Progenitor cell of endocrine pancreas (in vitro differentiated cells): ENCODE results near the gene SSNA1. TPM values are rescaled to one million over a fixed set of nuclear protein-coding genes. Genes with fewer than 3 reads are reported as not detected.

ENCODE experiments used
- DNase-seq: peaks from one replicate; pipeline ENCODE4 v3.0.0; 2021; ENCODE audit warnings: low spot score; ENCODE audit not compliant: unreplicated experiment
- H3K27ac Mint-ChIP-seq: 2 replicates; pipeline ENCODE4 v1.8.0; 2021; ENCODE audit warnings: mild to moderate bottlenecking, moderate library complexity, mixed read lengths
- H3K27me3 Mint-ChIP-seq: 2 replicates; pipeline ENCODE4 v1.8.0; 2021; ENCODE audit warnings: mixed read lengths
- H3K36me3 Mint-ChIP-seq: 2 replicates; pipeline ENCODE4 v1.8.0; 2022; ENCODE audit warnings: mixed read lengths; ENCODE audit not compliant: insufficient read depth
- H3K4me1 Mint-ChIP-seq: 2 replicates; pipeline ENCODE4 v1.8.0; 2021; ENCODE audit warnings: low read depth, mixed read lengths
- H3K4me3 Mint-ChIP-seq: 2 replicates; pipeline ENCODE4 v1.8.0; 2021; ENCODE audit warnings: low read depth, mild to moderate bottlenecking, moderate library complexity, mixed read lengths
- H3K9me3 Mint-ChIP-seq: 2 replicates; pipeline ENCODE4 v1.8.0; 2021; ENCODE audit warnings: low read depth, mixed read lengths
- CTCF ChIP-seq: fragments of 200-600 bp; sonication (generic); IDR thresholded peaks from one replicate; pipeline ENCODE4 v1.5.0; 2021; ENCODE audit warnings: antibody characterized with exemption, mild to moderate bottlenecking; ENCODE audit not compliant: unreplicated experiment
- total RNA-seq: library from RNA; stranded (reverse); gene quantifications from 2 replicates; pipeline ENCODE4 v1.2.1, GENCODE V29; 2021

Gene SSNA1
- total RNA-seq, 1 donor from 2014 or later: 52.5 TPM

- DNase-seq: no peak
- H3K27me3 Mint-ChIP-seq: no peaks in the 10 kb centered on the region
- no peaks in the 10 kb centered on the region for H3K9me3 Mint-ChIP-seq
- no peak overlapping the region for H3K27ac Mint-ChIP-seq
- H3K4me1 Mint-ChIP-seq: peaks cover 10% of the 10 kb centered on the region
- H3K4me3 Mint-ChIP-seq: peak overlapping the region; percentile 47
- TF ChIP-seq CTCF: no peak
- peaks cover 1% of the 10 kb centered on the region for H3K36me3 Mint-ChIP-seq
Observed at GRCh38 chr9:137221095-137221505, 32.6 kb downstream of the SSNA1 start.

GRCh38 chr9:137221506-137222111 lies 33.1 kb downstream of the SSNA1 start:
- peak; percentile 62 for DNase-seq
- TF ChIP-seq CTCF: no peak
- H3K27me3 Mint-ChIP-seq: no peaks in the 10 kb centered on the region
- peak overlapping the region; percentile 60 for H3K4me3 Mint-ChIP-seq
- H3K27ac Mint-ChIP-seq: no peak overlapping the region
- no peaks in the 10 kb centered on the region for H3K9me3 Mint-ChIP-seq
- peaks cover 10% of the 10 kb centered on the region for H3K4me1 Mint-ChIP-seq
- H3K36me3 Mint-ChIP-seq: peaks cover 1% of the 10 kb centered on the region

- peak within 1 kb of the TSS; percentile 96 for H3K27ac Mint-ChIP-seq
Observed at GRCh38 chr9:137222190-137223077, 34.0 kb downstream of the SSNA1 start, which contains the start of gene RNF208. RNF208 (minus strand) TSS chr9:137222240; CDS start chr9:137221212, 1,028 bp downstream.

GRCh38 chr9:137223078-137223970 lies 34.8 kb downstream of the SSNA1 start:
- TF ChIP-seq CTCF: no peak
- DNase-seq: peak; percentile 90
- peaks cover 1% of the 10 kb centered on the region for H3K36me3 Mint-ChIP-seq
- no peaks in the 10 kb centered on the region for H3K27me3 Mint-ChIP-seq
- H3K4me1 Mint-ChIP-seq: peaks cover 13% of the 10 kb centered on the region
- no peaks in the 10 kb centered on the region for H3K9me3 Mint-ChIP-seq
- H3K27ac Mint-ChIP-seq: peak overlapping the region; percentile 96
- H3K4me3 Mint-ChIP-seq: peak overlapping the region; percentile 78

More at GRCh38 chr9:137222190-137223077, 34.0 kb downstream of the SSNA1 start, which contains the start of gene RNF208:
- peak; percentile 50 for DNase-seq
- H3K4me3 Mint-ChIP-seq: peak within 1 kb of the TSS; percentile 78
- H3K36me3 Mint-ChIP-seq: peaks cover 1% of the 10 kb centered on the region
- peak; percentile 19 for TF ChIP-seq CTCF
- H3K27me3 Mint-ChIP-seq: no peaks in the 10 kb centered on the region
- H3K9me3 Mint-ChIP-seq: no peaks in the 10 kb centered on the region
- H3K4me1 Mint-ChIP-seq: peaks cover 10% of the 10 kb centered on the region
